NCI-H748 treated with DMSO at 0.1 percent for 48 hours (cell line): ENCODE results near the gene PDZD7.
"Not testable (repeated sequence)": the region's sequence is repeated elsewhere in the genome, so short reads cannot be mapped to it uniquely, and the experiment has no call there.

ENCODE experiments used
- DNase-seq: peaks from one replicate; lab custom pipeline; 2025; lab: John Stamatoyannopoulos, UW

Gene PDZD7

DNA sequence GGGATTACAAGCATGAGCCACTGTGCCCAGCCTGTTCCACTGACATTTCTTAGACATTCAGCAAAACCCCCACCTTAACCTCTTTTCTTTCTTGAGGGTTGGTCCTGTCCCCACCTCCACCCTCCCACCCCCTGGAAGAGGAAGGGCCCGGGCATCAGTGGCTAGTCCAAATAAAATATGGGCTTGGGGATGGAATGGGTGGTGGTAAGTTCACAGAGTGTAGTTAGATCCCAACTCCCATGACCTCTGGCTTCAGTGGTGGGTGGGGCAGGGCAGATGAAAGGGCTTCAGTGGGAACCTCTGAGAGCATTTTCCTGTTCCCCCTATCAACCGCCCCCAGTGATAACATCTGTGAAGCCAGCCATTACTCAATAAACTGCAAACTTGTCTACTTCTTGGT is 9.9 kb upstream of the PDZD7 start:
- no peak for DNase-seq

DNA sequence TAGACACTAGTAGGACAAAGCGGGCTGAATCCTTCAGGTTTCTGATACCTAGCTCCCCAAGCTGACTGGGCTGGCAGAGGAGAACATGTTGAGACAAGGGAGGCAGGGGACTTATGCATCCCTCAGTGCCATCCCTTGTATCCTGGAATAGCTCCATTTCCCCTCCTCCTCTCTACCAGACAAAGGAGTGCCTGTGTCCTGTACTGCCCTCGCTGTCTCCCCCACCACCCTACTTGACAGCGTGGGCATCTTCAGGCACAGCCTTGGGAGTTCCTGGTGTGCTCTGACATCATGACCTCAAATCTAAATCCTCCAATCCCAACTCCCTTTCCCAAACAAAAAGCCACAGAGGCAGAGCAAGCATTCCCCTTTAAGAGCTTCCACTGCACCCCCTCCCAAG is 9.1 kb upstream of the PDZD7 start:
- no peak for DNase-seq

DNA sequence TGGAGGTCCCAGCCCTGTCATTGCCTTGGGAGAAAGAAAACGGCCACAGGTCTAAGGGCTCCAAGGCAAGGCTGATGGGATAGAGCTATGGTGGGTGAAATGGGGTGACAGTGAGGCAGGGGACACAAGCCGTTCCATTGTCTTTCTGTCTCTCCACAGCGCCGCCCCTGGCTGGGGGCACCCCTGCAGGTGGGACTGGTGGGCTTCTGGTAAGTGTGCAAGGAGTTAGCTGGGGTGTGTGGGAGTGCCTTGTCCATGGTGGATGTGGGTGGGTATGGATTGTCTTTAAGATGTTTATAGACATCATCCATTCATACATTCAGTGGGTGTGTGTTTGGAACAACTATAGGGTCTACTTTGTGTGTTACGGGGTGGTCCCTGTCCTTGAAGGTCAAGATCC is 7.6 kb upstream of the PDZD7 start:
- no peak for DNase-seq

DNA sequence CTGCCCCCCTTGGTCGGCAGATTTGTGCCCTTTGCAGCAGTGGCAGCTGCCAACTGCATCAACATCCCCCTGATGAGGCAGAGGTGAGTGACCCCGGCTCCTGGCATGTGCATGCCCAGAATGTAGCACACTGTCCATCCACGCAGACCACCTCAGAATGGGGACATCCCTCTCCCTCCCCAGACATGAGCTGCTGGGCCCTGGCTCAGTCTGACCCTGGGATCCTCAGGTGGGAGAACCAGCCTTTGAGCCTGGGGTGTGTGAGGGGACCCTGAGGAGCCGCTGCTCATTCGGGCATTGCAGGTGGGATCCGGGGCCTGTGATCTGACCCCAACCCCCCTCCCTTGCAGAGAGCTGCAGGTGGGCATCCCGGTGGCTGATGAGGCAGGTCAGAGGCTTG is 5.8 kb upstream of the PDZD7 start:
- no peak for DNase-seq

DNA sequence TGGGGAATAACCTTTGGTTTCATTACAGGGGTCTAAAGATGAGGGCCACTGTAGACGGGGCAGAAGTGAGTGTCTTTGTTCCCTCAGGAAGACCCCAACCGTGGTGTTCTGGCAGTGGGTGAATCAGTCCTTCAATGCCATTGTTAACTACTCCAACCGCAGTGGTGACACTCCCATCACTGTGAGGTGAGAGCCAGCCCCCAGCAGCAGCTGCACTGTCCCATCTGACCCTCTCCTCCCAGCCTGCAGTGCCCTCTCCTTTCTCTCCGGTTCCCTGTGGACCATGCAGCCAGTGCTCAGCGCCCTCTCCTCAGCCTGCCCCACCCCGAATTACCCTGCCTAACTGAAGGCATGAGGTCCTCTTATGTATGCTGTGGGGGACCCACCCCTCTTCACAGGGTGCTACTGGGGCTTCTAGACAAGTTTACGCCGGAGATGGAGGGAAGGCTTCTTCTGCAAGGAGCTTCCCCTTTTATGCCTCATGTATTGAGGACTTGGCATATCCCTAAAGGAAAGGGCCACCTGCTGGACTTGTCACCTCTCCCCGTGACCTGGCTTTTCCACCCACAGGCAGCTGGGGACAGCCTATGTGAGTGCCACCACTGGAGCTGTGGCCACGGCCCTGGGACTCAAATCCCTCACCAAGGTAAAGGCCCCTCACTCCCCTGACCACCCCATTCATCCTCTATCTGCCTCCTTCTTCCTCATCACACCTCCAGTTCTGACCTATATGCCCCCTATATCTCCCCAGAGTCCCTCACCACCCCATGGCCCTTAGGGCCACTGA is 5.2 kb upstream of the PDZD7 start:
- DNase-seq: no peak

DNA sequence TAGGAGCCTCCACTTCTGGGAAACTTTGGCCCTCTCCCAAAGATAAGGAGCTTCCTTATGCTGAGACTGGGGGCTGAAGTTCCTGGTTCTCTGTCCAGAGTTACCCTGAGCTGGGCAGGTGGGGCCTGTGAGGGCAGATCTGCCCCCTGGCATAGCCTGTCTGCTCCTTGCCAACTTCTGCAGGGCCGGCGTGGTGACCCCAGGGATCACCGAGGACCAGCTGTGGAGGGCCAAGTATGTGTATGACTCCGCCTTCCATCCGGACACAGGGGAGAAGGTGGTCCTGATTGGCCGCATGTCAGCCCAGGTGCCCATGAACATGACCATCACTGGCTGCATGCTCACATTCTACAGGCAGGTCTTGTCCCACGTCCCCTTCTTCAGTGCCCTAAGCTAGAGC is 4.4 kb upstream of the PDZD7 start:
- no peak for DNase-seq

DNA sequence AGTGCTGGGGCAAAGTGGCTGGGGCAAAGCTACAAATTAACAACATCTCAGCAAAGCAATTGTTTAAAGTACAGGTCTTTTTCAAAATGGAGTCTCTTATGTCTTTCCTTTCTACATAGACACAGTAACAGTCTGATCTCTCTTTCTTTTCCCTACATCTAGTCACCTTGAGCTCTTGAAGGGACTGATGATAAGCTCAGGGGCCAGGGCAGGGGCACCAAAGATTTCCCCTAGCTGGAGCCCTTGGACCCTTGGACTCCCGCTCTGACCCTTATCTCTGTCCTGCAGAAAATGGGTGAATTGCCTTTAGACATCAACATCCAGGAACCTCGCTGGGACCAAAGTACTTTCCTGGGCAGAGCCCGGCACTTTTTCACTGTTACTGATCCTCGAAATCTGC is 3.5 kb upstream of the PDZD7 start:
- DNase-seq: not testable (repeated sequence)

DNA sequence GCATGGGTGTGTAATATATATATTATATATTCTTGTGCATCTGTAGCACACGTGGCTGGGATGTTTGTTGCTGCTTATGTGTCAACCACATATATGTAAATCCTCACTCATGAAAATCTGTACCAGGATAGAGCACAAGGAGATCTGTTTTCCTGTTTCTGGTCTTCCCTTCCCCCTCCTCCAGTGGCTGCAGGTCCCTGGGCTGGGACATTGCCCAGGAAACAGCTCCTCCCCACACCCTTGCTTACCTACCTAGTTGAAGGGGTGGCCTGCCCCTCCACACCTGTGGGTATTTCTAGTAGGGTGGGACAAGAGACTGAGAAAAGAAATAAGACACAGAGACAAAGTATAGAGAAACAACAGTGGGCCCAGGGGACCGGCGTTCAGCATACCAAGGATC is 2.3 kb upstream of the PDZD7 start:
- no peak for DNase-seq

DNA sequence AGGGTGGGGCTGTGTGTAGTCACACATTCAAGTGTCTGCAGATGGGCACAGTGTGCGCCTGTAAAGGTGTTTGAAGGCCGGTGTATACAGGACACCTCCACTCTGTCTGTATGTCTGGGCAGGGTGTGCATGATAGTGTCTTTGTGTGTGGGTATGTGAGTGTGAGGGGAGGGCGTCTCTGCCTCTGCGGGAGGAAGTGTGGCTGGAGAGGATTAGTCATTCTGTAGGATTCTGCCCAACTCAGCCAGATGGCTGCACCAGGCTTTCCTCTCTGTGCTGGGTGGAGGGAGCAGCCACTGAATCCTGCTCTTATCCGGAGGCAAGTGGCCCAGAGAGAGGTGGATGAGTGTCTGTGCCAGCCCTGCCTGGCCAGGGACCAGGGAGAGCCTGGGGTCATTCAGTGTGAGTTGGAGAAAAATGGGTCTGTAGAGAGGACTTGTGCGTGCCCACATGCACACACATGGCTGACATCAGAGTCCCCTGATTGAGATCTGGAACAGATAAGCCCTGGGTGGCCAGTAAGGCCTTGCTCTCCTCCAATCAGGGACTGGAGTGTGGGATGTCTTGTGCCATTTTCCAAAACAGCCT is 1.8 kb upstream of the PDZD7 start:
- DNase-seq: no peak

DNA sequence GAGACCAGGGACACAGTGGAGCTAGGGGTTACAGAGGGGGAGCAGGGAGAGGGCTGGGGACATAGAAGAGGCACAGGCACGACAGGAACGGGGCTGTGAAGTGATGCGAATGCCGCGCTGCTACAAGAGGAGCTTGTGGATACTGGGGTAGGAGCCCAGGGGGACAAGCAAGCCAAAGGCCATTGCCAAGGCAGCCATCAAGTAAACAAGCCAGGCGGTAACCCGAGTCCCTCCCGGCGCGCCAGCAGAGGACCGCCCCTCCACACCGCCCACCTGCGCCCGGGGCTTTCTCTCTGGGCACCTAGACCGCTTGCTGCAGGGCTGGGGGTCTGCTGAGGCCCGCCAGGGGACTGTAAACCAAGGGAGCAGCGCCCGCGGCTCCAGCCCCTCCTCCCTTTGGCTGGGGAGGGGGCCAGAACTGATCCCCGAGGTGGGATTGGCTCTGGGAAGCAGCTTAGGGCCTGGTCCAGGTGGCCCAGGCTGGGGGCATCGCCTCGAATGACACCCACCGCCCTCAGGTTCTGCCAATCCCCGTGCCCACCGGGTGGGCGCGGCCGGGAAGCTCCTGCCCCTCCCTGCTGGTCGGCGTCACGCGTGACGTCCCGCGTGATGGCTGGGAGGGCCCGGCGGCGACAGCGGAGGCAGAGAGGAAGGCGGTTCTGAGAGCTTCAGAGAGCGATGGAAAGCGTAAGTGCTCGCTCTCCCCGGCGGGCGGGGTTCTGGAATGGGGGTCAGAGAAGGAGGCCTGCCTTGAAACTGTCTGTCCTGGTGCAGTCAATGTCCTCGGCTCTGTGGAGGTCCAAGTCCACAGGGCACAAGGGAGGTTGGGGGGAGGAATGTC is 1.1 kb upstream of the PDZD7 start:
- peak; percentile 15 for DNase-seq

DNA sequence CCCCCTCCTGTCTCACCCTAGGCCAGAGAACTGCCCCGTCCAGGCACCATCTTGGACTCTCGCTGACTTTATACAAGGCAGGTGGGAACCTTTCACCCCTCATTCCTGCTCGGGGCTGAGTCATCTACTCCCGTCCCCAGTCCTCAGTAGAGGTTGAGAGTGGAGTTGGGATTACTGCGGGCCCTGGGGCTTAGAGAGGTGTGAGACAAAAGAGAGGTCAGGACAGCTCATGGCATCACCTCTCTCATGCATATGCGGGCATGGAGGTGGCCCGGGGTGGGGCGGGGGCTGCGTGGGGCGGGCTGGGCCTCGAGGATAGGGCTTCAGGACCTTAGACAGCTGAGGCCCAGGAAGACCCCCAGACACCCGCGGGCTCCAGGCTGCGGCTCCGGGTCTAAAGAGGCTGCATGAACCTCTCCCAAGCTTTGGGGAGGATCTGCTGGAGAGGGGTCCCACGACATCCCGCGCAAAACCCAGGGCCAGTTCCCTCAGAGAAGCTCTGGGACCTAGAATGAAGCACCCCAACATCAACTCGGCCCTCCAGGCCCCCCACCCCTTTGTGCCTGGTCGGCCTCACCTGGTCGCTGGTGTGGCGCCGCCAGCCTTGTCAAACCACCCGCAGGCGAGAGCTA is 317 bp downstream of the PDZD7 start:
- no peak for DNase-seq

DNA sequence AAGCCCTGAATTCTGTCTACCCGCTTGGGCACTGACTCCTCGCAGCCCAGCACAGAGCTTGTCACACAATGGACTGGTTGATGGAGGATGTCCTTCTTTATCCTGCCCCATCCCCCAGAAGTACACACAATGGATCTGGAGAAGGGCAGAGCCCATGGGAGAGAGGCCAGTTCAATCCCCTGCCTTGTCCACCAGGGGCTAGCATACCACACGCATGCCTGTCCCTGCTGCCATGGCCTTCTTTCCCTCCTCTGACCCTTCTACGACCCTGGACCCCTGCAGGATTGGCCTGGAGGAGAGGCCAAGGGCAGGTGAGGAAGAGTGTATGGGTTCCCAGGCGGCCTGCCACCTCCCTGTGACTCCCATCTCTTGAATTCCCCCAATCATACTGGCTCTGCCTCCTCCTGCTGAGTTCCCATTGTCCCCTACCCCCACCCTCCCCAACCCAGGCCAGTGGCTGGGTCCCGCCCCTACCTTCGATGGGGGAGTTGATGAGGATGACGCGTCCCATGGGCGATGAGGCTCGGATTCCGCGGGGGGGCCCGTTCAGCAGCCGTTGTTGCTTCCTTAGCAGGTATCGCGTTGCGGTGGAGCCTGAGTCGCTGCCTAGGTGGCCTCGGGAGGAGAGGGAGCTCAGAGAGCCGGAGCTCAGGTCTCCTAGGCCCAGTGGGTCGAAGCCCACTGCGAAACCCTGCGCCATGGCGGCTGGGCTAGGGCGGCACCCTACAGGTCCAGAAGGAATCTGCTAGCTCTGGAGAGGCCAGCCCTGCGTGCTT is 1.2 kb downstream of the PDZD7 start:
- DNase-seq: no peak

DNA sequence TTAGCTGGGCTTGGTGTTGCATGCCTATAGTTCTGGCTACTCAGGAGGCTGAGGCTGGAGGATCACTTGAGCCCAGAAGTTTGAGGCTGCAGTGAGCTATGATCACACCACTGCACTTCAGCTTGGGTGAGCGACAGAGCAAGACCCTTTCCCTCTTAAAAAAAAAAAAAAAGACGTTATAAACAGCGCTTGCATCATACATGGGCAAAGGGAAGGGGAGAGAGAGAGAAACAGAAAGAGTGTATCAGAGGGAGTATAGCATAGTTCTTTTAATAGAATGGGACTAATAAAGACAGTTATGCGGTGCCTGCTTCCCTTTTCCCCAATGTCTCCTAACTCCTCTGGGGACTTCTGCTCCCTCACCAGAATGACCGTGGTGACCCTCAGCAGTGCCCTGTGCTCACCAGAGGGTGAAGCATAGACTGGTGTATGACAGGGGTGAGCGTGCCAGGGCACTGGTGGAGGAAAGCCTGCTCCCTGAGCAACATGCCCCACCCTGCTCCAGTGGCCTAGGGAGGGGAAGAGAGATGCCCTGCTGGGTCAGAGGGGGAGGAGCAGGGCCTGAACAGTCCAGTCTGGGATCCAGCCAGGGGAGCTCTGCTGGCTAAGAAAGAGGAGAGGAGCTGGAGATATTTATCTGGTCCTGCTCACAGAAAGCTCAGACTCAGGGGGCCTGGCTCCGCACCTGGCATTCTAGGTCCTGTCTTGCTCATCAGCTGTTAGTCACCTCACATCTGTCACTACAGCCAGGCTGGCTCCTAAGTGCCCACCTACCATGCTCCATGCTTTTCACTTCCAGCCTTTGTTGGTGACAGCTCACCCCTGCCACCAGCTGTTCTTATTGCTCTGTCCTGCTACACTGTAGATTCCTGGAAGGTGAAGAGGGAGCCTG is 2.2 kb downstream of the PDZD7 start:
- DNase-seq: no peak

DNA sequence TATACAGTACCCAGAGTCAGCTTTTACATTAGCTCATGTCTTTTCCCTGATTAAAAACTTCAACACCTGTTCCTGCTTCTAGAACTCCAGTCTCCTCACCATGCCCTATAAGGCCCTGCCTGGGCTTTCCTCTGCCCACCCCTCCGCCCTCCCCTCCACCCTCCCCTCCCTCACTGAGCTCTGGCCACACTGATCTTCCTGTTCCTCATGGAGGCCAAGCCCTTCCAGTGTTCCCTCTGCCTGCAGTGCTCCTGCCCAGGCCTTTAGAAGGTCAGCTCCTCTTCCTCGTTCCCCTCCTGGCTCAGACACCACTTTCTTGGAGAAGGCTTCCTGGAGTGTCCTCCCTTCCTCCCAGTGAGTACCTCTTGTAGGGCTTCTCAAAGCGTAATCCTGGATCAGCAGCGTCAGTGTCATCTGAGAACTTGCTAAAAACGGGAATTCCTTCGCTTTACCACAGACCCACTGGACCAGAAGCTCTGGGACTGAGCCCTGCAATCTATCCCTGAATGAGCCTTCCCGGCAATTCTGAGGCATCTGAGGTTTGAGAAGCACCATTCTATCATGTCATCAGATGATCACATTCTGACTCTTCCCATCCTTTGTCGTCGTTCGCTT is 3.7 kb downstream of the PDZD7 start:
- no peak for DNase-seq

DNA sequence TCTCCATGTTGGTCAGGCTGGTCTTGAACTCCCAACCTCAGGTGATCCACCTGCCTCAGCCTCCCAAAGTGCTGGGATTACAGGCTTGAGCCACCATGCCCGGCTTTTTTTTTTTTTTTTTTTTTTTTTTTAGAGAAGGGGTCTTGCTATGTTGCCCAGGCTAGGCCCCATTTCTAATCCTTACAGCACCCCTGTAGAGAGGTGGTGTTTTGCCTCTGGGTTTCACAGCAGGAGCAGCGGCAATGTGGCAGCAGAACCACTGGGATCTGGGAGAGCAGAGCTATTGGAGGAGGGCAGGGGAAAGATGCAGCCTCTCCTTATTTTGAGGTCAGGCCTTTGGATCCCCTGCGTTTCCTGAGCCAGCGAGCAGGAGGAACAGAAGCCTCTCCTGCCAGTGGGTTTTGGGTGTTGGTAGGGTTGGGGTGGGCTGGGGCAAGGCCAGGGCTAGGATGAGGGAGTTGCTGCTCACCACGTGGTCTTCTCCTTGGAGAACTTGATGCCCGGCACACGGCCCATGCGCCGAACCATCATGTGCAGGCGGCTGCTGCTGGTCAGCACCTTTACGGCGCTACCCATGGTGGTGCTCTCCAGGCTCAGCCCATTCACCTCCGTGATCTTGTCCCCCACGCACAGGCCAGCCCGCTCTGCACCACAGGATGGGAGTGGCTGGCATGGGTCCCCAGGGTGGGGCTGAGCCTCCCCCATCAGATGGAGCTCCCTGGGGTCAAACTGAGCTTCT is 7.8 kb downstream of the PDZD7 start:
- DNase-seq: no peak

DNA sequence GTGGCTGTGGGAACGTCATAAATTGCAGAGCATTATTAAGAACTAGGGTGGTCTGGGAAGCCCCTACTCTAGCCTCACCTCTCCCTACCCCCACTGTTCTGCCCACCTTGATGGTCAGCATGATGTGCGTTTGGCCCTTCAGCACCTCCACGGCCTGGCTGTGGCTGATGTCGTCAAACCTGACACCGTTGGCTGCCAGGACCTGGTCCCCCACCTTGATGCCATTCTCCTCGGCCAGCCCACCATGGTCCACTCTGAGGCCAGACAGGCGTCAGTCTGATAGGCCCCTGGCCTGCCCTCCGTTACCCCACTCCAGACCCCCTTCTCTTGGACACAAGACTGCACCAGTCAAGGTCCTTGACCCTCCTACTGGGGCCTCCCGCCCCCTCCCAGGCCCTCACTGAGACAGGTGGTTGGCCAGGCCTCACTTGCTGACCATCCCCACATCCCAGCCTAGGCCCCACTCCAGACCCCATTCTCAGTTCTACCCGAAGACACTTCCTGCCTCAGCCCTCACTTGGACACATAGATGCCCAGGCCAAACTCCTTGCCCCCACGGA is 9.2 kb downstream of the PDZD7 start:
- DNase-seq: no peak

DNA sequence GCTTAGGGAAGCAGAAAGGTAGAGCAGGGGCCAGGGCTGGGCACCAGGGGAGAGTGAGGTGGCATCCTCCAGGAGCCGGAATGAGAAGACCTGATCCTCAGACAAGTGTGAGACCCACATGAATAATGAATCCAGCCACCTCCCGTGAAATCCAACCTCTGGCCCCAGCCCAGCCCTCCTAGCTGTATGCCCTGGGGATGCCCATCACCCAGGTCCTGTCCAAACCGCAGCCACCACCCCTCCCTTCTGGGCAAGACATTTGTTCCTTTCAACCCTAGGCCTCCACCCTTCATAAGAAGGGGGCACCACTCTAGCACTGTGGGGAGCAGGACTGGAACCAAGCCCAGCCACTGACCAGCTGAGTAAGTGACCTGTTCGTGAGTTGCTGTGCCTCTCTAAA is 9.7 kb downstream of the PDZD7 start:
- DNase-seq: no peak

DNA sequence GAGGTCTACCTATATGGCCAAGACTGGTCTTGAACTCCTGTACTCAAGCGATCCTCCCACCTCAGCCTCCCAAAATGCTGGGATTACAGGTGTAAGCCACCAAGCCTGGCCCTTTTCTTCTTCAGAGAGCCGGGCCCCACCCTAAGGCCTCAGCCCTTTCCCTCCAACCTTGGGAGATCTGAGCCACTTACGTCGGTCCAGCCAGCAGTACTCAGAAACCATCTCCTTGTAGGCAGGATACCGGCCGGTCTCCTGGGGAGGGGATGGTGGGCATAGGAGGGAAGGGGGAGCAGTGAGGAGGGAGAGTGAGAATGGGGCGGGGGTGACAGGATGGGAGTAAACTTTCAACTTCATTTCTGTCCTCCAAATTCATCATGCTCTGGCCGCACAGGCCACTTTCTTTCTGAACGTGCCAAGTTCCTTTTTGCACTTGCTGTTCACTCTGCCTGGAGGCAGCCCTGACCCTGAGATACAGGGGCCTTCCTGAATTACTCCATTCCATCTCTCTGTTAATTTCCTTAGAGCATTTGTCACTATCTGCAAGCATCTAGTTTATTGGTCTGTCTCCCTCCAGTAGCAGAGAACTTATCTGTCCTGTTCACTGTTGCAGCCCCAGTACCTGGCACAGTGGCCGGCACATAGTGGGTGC is 10.4 kb downstream of the PDZD7 start:
- no peak for DNase-seq

DNA sequence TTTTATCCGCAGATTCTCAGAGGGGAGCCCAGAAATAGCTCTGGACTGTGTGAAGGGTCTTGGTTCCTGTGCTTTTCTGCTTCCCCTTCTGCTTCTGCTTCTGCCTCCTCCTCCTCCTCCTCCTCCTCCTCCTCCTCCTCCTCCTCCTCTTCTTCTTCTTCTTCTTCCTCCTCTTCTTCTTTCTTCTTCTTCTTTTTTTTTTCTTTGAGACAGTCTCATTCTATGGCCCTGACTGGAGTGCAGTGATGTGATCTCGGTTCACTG is 11.6 kb downstream of the PDZD7 start:
- no peak for DNase-seq
